ENCODE data around the gene TBC1D32. TPM values are rescaled to one million over a fixed set of nuclear protein-coding genes. Genes with fewer than 3 reads are reported as not detected.

The TBC1D32 gene
- total RNA-seq, 1 experiment from 2014 or later = 9.0 TPM

DNA sequence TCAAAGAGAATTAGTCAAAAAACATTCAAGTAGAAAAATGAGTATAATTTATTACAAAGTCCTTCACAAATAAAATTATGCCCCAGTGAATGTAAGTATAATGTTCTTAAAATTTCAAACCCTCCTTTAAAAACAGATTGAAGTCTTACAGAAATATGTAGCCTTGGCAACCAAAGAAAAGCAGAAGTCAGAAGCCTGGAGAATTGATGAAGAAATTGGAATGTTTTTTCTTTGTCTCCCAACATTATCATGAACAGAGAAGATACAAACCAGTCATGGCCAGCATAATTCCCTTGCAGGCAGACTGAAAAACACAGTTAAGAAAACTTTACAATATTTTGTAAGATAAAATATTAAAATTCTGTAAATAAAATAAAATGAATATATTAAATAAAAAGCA lies 221.9 kb downstream of the TBC1D32 start:
- Histone ChIP-seq H3K56ac (ENCODE audit: insufficient read length, low read depth, low read length) (no peak overlapping the region), H2AK5ac (ENCODE audit: insufficient read length, low read length) (no peak overlapping the region), H3K14ac (ENCODE audit: insufficient read depth, low read length) (no peak overlapping the region), H4K8ac (replicated peaks; ENCODE audit: insufficient read length, low read depth, low read length) (no peak overlapping the region), H2BK20ac (ENCODE audit: low read depth, low read length, poor library complexity, severe bottlenecking) (no peak overlapping the region), H3T11ph (ENCODE audit: low read length) (no peak overlapping the region), H3K4me1 (ENCODE audit: insufficient read depth, low read length) (no peaks in the 10 kb centered on the region), H2BK5ac (ENCODE audit: insufficient read length, low read length) (no peak overlapping the region), H3K4ac (ENCODE audit: low read depth, low read length) (no peak overlapping the region), H3K79me2 (ENCODE audit: insufficient read depth, low read length) (no peaks in the 10 kb centered on the region), H2BK120ac (ENCODE audit: low read depth, low read length, poor library complexity, severe bottlenecking) (no peak overlapping the region), H3K23me2 (ENCODE audit: insufficient read length, low read depth, low read length, poor library complexity, severe bottlenecking) (no peaks in the 10 kb centered on the region), H4K5ac (ENCODE audit: insufficient read length, low read depth, low read length) (no peak overlapping the region), H2AFZ (ENCODE audit: low read length) (no peak overlapping the region), H3K18ac (ENCODE audit: insufficient read length, low read depth, low read length) (no peak overlapping the region), H2BK15ac (ENCODE audit: low read depth, low read length) (no peak overlapping the region), H3K4me2 (ENCODE audit: insufficient read depth, insufficient read length, low read length) (no peak overlapping the region), H3K9me3 (ENCODE audit: control insufficient read depth, low read depth, low read length) (no peaks in the 10 kb centered on the region), H3K9ac (ENCODE audit: extremely low read depth, insufficient read length, low read length) (no peak overlapping the region), H3K27me3 (ENCODE audit: insufficient read depth, low read length) (no peaks in the 10 kb centered on the region), H3K79me1 (ENCODE audit: insufficient read depth, low read depth, low read length, poor library complexity, severe bottlenecking) (no peaks in the 10 kb centered on the region), H4K91ac (ENCODE audit: insufficient read length, low read depth, low read length) (no peak overlapping the region), H3K27ac (ENCODE audit: insufficient read length, low read depth, low read length) (no peak overlapping the region), H2BK12ac (ENCODE audit: insufficient read length, low read depth, low read length) (no peak overlapping the region), H4K20me1 (ENCODE audit: control insufficient read depth, insufficient read depth, insufficient read length) (no peaks in the 10 kb centered on the region), H3K23ac (ENCODE audit: insufficient read length, low read depth, low read length) (no peak overlapping the region)
- no peaks in the 10 kb centered on the region for H3K4me1 Mint-ChIP-seq
- H3K9me3 Mint-ChIP-seq = no peaks in the 10 kb centered on the region
- no peak for DNase-seq
- H3K27me3 Mint-ChIP-seq (ENCODE audit: low read depth) = no peaks in the 10 kb centered on the region
- peak overlapping the region in 1 of 3 experiments; percentile 72; a peak in 1 of 7 replicates for H3K27ac Mint-ChIP-seq
- no peak overlapping the region for H3K4me3 Mint-ChIP-seq
- TF ChIP-seq, protein P1, sequence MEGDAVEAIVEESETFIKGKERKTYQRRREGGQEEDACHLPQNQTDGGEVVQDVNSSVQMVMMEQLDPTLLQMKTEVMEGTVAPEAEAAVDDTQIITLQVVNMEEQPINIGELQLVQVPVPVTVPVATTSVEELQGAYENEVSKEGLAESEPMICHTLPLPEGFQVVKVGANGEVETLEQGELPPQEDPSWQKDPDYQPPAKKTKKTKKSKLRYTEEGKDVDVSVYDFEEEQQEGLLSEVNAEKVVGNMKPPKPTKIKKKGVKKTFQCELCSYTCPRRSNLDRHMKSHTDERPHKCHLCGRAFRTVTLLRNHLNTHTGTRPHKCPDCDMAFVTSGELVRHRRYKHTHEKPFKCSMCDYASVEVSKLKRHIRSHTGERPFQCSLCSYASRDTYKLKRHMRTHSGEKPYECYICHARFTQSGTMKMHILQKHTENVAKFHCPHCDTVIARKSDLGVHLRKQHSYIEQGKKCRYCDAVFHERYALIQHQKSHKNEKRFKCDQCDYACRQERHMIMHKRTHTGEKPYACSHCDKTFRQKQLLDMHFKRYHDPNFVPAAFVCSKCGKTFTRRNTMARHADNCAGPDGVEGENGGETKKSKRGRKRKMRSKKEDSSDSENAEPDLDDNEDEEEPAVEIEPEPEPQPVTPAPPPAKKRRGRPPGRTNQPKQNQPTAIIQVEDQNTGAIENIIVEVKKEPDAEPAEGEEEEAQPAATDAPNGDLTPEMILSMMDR (conservative IDR thresholded peaks at IDR 0.05) = no peak
- no peaks in the 10 kb centered on the region for H3K36me3 Mint-ChIP-seq (ENCODE audit: insufficient read depth in 1 of 3, low read depth in 3 of 3)
